Measurements from ENCODE around the gene TLE2.
A peak's percentile ranks its signal among the peaks of the same experiment; 100 is the strongest.
"Not testable (repeated sequence)": the region's sequence is repeated elsewhere in the genome, so short reads cannot be mapped to it uniquely, and the experiment has no call there.

TLE2 gene

GRCh38 chr19:2983351-2984214 lies 45.5 kb downstream of the TLE2 start:
- no peak for DNase-seq (ENCODE audit: low read depth in 2 of 2)

GRCh38 chr19:2982983-2983350 lies 46.1 kb downstream of the TLE2 start:
- no peak for DNase-seq (ENCODE audit: low read depth in 2 of 2)

DNA sequence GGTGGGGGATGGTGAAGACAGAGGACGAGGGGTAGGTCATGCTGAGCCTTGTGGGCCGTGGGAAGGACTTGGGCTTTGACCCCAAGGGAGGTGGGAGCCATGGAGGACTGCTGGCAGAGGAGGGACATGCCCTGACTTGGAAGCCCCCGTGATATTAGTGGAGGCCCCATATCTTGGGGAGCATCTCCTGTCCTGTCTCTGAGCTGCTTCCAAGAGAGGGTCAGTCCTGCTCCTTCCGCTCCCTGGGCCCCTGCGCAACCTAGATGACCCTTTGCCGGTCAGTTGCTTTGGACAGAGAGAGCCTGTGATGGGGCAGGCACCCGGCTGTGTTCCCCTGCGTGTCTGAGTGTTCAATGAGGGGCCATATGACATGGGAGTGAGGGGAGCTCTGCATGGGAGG lies 46.5 kb downstream of the TLE2 start:
- DNase-seq (ENCODE audit: low read depth in 2 of 2) = no peak

- DNase-seq (ENCODE audit: low read depth in 2 of 2) = no peak
Observed at GRCh38 chr19:2981898-2982297, 47.2 kb downstream of the TLE2 start.

DNA sequence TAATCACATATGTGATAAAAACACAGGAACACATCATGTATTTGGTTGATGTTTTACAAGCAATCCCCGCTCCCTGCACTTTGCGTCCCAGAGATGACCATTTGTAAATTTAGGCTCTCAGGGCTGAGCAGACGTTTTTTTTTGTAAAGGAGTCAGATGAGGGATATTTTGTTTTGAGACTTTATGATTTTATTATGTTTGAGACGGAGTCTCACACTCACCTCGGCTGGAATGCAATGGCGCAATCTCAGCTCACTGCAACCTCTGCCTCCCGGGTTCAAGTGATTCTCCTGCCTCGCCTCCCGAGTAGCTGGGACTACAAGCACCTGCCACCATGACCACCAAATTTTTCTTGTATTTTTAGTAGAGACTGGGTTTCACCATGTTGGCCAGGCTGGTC lies 50.3 kb downstream of the TLE2 start:
- DNase-seq (ENCODE audit: low read depth in 2 of 2) = no peak

GRCh38 chr19:2978166-2978767 lies 50.8 kb downstream of the TLE2 start:
- no peak for DNase-seq (ENCODE audit: low read depth in 2 of 2)

GRCh38 chr19:2977746-2978138 lies 51.3 kb downstream of the TLE2 start:
- DNase-seq (ENCODE audit: low read depth in 2 of 2) = no peak

DNA sequence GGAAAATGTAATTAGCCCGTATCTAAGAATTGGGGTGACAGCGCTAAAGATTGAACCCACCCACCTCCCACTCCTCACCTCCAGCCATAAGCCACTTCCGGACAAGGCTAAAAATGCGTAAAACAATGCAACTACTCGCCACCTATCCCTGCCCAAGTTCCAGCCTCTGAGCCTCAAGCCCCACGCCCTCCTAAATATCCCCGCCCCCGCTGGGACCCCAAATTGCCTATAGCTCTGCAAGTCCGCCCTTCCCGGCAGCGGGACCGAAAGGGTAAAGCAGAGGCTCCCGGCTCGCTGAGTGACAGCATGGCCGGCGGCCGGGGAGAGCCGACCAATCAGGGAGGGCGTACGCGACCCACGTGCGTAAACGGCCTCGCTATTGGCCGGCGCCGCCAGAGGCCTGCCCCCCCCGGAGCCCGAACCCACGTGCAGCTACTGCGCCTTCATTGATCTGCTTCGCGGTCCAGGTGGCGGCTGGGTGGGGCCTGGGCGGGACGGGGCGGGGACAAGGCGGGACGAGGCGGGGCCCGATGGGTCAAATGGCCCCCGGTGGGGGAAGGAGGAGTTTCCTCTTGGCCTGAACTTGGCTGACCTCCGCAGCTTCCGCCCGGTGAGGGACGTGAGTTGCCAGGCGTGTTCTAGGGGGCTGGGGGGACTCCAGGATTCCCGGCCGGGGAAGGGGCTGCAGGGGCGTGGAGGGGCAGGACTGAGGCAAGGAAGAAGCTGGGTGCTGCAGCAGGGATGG lies 51.9 kb downstream of the TLE2 start, which contains the start of gene TLE6:
TLE6 (plus strand) TSS at position 564 of the 745 bp plus-strand sequence. CDS start 670 bp downstream, outside the sequence.
- peak; percentile 91 to 92 for DNase-seq (ENCODE audit: low read depth in 2 of 2)

DNA sequence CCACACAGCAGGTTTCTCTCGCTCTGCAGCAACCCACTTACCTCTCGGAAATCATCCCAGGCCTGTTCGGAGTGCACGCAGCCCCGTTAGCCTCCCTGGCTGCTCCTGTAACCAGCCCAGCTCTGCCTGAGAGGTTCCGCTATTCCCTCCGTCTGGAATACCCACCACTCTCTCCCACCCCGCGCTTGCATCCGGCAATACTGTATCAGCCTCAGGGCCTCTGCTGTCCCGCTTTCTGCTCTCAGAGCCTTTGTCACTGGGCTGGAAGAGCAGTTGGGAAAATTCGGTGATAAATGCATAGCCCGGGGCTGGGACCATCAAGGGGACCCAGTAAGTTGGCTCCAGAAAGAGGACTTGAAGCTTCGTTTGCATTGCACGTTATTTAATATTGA lies 52.5 kb downstream of the TLE2 start:
- DNase-seq (ENCODE audit: low read depth in 2 of 2) = no peak

GRCh38 chr19:2974342-2975041 lies 54.6 kb downstream of the TLE2 start:
- peak in 1 of 2 donors; percentile 23 for DNase-seq (ENCODE audit: low read depth in 2 of 2)

GRCh38 chr19:2973229-2973628 lies 55.9 kb downstream of the TLE2 start:
- no peak for DNase-seq (ENCODE audit: low read depth in 2 of 2)

DNA sequence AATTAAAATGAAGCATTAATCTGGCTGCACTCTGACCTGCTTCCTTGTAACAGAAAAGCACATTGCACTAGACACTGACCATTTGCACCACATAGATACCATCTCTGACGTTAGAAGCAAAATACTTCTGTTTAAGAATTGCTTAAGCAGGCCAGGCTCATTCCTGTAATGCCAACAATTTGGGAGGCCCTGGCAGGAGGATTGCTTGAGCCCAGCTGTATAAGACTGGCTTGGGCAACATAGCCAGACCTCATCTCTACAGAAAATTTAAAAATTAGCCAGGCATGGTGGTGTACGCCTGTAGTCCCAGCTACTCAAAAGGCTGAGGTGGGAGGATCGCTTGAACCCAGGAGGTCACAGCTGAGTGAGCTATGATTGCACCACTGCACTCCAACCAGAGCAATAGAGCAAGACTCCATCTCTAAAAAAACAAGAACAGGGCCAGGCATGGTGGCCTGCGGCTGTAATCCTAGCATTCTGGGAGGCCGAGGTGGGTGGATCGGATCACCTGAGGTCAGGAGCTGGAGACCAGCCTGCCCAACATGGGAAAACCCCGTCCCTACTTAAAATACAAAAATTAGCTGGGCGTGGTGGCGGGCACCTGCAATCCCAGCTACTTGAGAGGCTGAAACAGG lies 58.8 kb downstream of the TLE2 start:
- no peak for DNase-seq (ENCODE audit: low read depth in 2 of 2)

DNA sequence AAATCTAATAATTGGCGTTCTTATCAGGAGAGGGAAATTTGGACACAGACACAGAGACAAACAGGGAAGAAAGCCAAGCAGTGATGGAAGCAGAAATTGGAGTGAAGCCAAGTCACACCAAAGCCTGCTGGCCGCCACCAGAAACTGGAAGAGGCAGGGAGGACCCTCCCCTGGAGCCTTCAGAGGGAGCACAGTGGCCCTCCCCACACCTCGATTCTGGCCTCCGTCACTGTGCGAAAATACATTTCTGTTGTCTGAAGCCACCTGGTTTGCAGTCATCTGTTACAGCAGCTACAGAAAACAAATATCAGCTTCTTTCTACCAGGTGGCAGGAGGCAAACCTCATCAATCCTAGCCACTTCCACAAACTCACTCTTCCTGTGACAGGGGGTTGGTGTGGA lies 60.0 kb downstream of the TLE2 start:
- DNase-seq (ENCODE audit: low read depth in 2 of 2) = no peak

DNA sequence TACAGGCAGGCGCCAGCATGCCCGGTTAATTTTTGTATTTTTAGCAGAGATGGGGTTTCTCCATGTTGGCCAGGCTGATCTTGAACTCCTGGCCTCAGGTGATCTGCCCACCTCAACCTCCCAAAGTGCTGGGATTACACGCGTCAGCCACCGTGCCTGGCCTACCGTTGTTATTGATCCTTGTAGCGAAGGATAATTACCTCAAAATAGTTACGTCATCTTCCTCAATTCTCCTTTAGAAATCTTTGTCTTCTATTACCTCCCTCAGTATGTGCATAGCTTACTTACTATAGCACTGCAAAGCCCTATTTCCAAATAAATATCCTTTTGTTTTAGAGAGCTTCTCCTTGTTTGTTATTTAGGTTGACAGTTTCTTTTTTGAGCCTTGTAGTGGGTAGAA lies 61.1 kb downstream of the TLE2 start:
- DNase-seq (ENCODE audit: low read depth in 2 of 2) = no peak

- DNase-seq (ENCODE audit: low read depth in 2 of 2) = no peak
Observed at GRCh38 chr19:2964874-2965273, 64.2 kb downstream of the TLE2 start.

- not testable (repeated sequence) for DNase-seq (ENCODE audit: low read depth in 2 of 2)
Observed at GRCh38 chr19:2963631-2964030, 65.4 kb downstream of the TLE2 start.

DNA sequence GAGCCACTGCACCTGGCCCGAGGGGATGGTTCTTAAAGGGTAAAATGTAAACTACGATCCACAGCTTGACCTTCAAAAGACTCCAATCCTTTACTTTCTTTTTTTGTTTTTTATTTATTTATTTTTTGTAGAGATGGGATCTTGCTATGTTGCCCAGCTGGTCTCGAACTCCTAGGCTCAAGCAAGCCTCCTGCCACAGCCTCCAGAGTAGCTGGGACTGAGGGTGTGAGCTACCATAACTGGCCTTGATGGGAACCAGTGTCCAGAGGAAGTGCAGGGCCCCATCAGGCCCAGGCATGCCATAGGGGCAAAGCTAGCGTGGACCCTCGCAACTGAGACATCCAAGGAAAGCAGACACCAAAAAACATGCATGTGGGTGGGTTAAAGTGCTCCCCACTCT lies 66.0 kb downstream of the TLE2 start:
- DNase-seq (ENCODE audit: low read depth in 2 of 2) = no peak

DNA sequence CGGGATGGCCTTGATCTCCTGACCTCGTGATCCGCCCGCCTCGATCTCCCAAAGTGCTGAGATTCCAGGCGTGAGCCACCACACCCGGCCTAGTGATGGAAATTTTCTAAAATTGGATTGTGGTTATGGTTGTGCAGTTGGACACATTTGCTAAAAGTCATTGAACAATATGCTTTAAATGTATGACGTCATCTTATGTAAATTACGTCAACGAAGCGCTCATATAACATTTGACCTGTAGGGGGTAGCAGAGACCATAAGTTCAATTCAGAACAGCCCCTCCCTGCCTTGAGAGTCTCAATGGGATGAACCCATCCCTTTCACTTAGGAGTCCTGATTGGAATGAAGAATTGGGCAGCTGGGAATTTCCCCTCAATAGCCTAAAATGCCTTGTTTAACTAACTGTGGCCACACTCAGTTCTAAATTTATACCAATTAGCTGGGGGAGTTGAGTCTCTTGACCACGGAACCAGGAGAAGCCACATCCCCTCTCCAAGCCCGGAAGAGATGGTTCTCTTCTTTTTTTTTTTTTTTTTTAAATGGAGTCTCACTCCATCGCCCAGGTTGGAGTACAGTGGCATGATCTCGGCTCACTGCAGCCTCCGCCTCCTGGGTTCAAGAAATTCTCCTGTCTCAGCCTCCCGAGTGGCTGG lies 66.9 kb downstream of the TLE2 start:
- peak in 1 of 2 donors; percentile 24 for DNase-seq (ENCODE audit: low read depth in 2 of 2)

- no peak for DNase-seq (ENCODE audit: low read depth in 2 of 2)
Observed at GRCh38 chr19:2960120-2960519, 69.0 kb downstream of the TLE2 start.

DNA sequence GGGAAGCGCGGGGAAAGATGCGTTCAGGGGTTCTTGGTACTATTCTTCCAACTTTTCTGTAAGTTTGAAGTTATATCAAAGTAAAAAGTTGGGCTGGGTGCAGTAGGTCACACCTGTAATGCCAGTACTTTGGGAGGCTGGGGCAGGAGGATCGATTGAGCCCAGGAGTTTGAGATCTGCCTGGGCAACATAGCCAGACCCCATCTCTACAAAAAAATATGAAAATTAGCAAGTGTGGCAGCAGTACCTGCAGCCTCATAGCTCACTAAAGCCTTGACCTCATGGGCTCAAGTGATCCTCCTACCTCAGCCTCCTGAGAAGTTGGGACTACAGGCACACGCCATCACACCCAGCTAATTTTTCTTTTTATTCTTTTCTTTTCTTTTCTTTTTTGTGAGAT lies 71.9 kb downstream of the TLE2 start:
- DNase-seq (ENCODE audit: low read depth in 2 of 2) = no peak

- DNase-seq (ENCODE audit: low read depth in 2 of 2) = no peak
Observed at GRCh38 chr19:2952953-2953481, 76.1 kb downstream of the TLE2 start.
